ENCODE measurements around the gene CCDC57.

GRCh38 chr17:82241926-82242697, 29.5 kb upstream of the CCDC57 start:
- TF ChIP-seq CTCF (IDR thresholded peaks at IDR 0.05; ENCODE audit: insufficient read depth, low read length, poor library complexity, severe bottlenecking) (no peak), EZH2phosphoT487 (conservative IDR thresholded peaks at IDR 0.05; ENCODE audit: low read length) (no peak)

Data from SU-DHL-6 (cell line).